Coronary artery (tissue), 2 donors: Measurements from ENCODE around the gene BLM.

ENCODE experiments used
- DNase-seq: peaks from one replicate; pipeline ENCODE4 v3.0.0-alpha.2; 2017; ENCODE audit warnings: low spot score
- H3K27ac ChIP-seq, 2 donors: fragments of 200-600 bp; sonication (generic); one replicate each; pipeline ENCODE4 v1.5.1; 2016 to 2019
- H3K4me3 ChIP-seq: fragments of 200-600 bp; sonication (generic); 2 replicates; pipeline ENCODE4 v1.5.1; 2016; ENCODE audit warnings: mild to moderate bottlenecking, moderate library complexity
- CTCF ChIP-seq: fragments of 200-600 bp; sonication (generic); IDR thresholded peaks from one replicate; pipeline ENCODE4 v1.5.1; 2019; ENCODE audit warnings: antibody characterized with exemption

The BLM gene

GRCh38 chr15:90679959-90680358, 37.2 kb upstream of the BLM start:
- H3K27ac ChIP-seq = peak overlapping the region; percentile 67 to 86
- H3K4me3 ChIP-seq = no peak overlapping the region
- DNase-seq = peak; percentile 78
- TF ChIP-seq CTCF = no peak

GRCh38 chr15:90680371-90680935, 36.7 kb upstream of the BLM start:
- DNase-seq = no peak
- Histone ChIP-seq H3K4me3 (no peak overlapping the region), H3K27ac (peak overlapping the region; percentile 67 to 86)
- no peak for TF ChIP-seq CTCF

GRCh38 chr15:90681056-90681455, 36.1 kb upstream of the BLM start:
- no peak for TF ChIP-seq CTCF
- no peak for DNase-seq
- H3K27ac ChIP-seq = peak overlapping the region; percentile 61 to 83
- no peak overlapping the region for H3K4me3 ChIP-seq

- no peak overlapping the region for H3K4me3 ChIP-seq
- TF ChIP-seq CTCF = no peak
- no peak for DNase-seq
- H3K27ac ChIP-seq = peak overlapping the region; percentile 61 to 83
These were observed 35.7 kb upstream of the BLM start for GRCh38 chr15:90681480-90681879.

GRCh38 chr15:90683371-90683770, 33.8 kb upstream of the BLM start:
- DNase-seq = no peak
- no peak for TF ChIP-seq CTCF
- Histone ChIP-seq H3K27ac (no peak overlapping the region), H3K4me3 (no peak overlapping the region)

- TF ChIP-seq CTCF = no peak
- Histone ChIP-seq H3K4me3 (no peak overlapping the region), H3K27ac (no peak overlapping the region)
- no peak for DNase-seq
These were observed 33.3 kb upstream of the BLM start for GRCh38 chr15:90683876-90684275.

- no peak for DNase-seq
These were observed 32.9 kb upstream of the BLM start for GRCh38 chr15:90684281-90684680.

More at GRCh38 chr15:90684281-90684680, 32.9 kb upstream of the BLM start:
- no peak overlapping the region for H3K4me3 ChIP-seq
- TF ChIP-seq CTCF = no peak
- no peak overlapping the region for H3K27ac ChIP-seq
